PC-9 (cell line): ENCODE results near the gene PDE7B. TPM values are rescaled to one million over a fixed set of nuclear protein-coding genes. Genes with fewer than 3 reads are reported as not detected.

Source experiments
- BruUV-seq: library from RNA; stranded (reverse); fragments of 400-500 nt; replicated peaks from 2 replicates; lab custom pipeline; 2021; lab: Mats Ljungman, UMichigan
- CTCF ChIA-PET: fragments of 300-600 bp; sonication (Branson Sonifier 250); formaldehyde crosslinking; loops from one replicate; lab custom pipeline; 2022; ENCODE audit warnings: antibody characterized with exemption; lab: Charles Lee
- POLR2A ChIA-PET: fragments of 300-600 bp; sonication (Branson Sonifier 250); formaldehyde crosslinking; loops from one replicate; lab custom pipeline; 2022; ENCODE audit warnings: antibody characterized with exemption; ENCODE audit not compliant: unreplicated experiment; lab: Charles Lee
- DNase-seq, 2 experiments: peaks; one replicate each; pipeline versions ENCODE4 v3.0.0 to v3.0.0-alpha.2; 2015 to 2022; ENCODE audit warnings: mixed read lengths in 1 of 2
- H2AFZ ChIP-seq: fragments of 200-600 bp; sonication (generic); 2 replicates; pipeline ENCODE4 v1.8.1; 2017; ENCODE audit warnings: antibody characterized with exemption
- H3F3A ChIP-seq: fragments of 200-600 bp; sonication (generic); 2 replicates; pipeline ENCODE4 v1.8.1; 2017; ENCODE audit warnings: antibody characterized with exemption, mild to moderate bottlenecking, low read depth; ENCODE audit not compliant: insufficient read depth
- H3K27ac ChIP-seq: fragments of 200-600 bp; sonication (generic); 2 replicates; pipeline ENCODE4 v1.6.1; 2016; ENCODE audit warnings: mixed run types
- H3K27me3 ChIP-seq: fragments of 200-600 bp; sonication (generic); 2 replicates; pipeline ENCODE4 v1.6.1; 2016; ENCODE audit warnings: low read depth, mixed run types; ENCODE audit not compliant: insufficient read depth
- H3K36me3 ChIP-seq: fragments of 200-600 bp; sonication (generic); 2 replicates; pipeline ENCODE4 v1.6.1; 2016; ENCODE audit warnings: low read depth, mixed run types
- H3K4me1 ChIP-seq: fragments of 200-600 bp; sonication (generic); replicated peaks from 2 replicates; pipeline ENCODE4 v1.6.1; 2016; ENCODE audit warnings: mixed run types; ENCODE audit not compliant: insufficient read depth
- H3K4me2 ChIP-seq: fragments of 200-600 bp; sonication (generic); 2 replicates; pipeline ENCODE4 v1.6.1; 2017; ENCODE audit warnings: mixed run types
- H3K4me3 ChIP-seq: fragments of 200-600 bp; sonication (generic); 2 replicates; pipeline ENCODE4 v1.6.1; 2016; ENCODE audit warnings: mixed run types
- H3K79me2 ChIP-seq: fragments of 200-600 bp; sonication (generic); 2 replicates; pipeline ENCODE4 v1.6.1; 2017; ENCODE audit warnings: low read depth, mixed run types
- H3K9me2 ChIP-seq: fragments of 200-600 bp; sonication (generic); 2 replicates; pipeline ENCODE4 v1.8.1; 2017; ENCODE audit warnings: mild to moderate bottlenecking; ENCODE audit not compliant: insufficient read depth
- H3K9me3 ChIP-seq: fragments of 200-600 bp; sonication (generic); 2 replicates; pipeline ENCODE4 v1.8.1; 2016; ENCODE audit warnings: low read depth; ENCODE audit not compliant: insufficient read depth
- H4K20me1 ChIP-seq: fragments of 200-600 bp; sonication (generic); 2 replicates; pipeline ENCODE4 v1.8.1; 2017; ENCODE audit not compliant: insufficient read depth
- CTCF ChIP-seq: fragments of 200-600 bp; sonication (generic); conservative IDR thresholded peaks from 2 replicates; pipeline ENCODE4 v1.6.1; 2017; ENCODE audit warnings: mixed run types, antibody characterized with exemption, mild to moderate bottlenecking, moderate library complexity
- EZH2 ChIP-seq: fragments of 200-600 bp; sonication (generic); IDR thresholded peaks from 2 replicates; pipeline ENCODE4 v1.8.0; 2017; ENCODE audit warnings: antibody characterized with exemption, low read depth
- intact Hi-C: fragments of 100-400 bp; cut with micrococcal nuclease; formaldehyde crosslinking; loops from one replicate; pipeline ENCODE4 v1.10.0; 2022; ENCODE audit not compliant: unreplicated experiment
- total RNA-seq: library from RNA; stranded (reverse); gene quantifications from 2 replicates; pipeline ENCODE4 v1.2.3, GENCODE V29; 2021

Gene PDE7B
- total RNA-seq, 1 experiment from 2014 or later, result 0.31 TPM

GRCh38 chr6:136090929-136091328 lies 239.4 kb downstream of the PDE7B start:
- Histone ChIP-seq H3K27ac (no peak overlapping the region), H3F3A (no peaks in the 10 kb centered on the region), H3K36me3 (no peaks in the 10 kb centered on the region), H3K27me3 (no peaks in the 10 kb centered on the region), H3K79me2 (no peaks in the 10 kb centered on the region), H2AFZ (no peak overlapping the region), H3K9me2 (no peaks in the 10 kb centered on the region), H3K4me2 (no peak overlapping the region), H4K20me1 (no peaks in the 10 kb centered on the region), H3K9me3 (no peaks in the 10 kb centered on the region), H3K4me3 (no peak overlapping the region), H3K4me1 (no peaks in the 10 kb centered on the region)
- POLR2A ChIA-PET, result no interaction called here
- DNase-seq, result no peak
- CTCF ChIA-PET, result no interaction called here
- BruUV-seq, result no TSS peak
- intact Hi-C loops, result no loop called here
- TF ChIP-seq EZH2 (no peak), CTCF (no peak)

- H3K9me3 ChIP-seq, result no peaks in the 10 kb centered on the region
Measured at GRCh38 chr6:136092897-136093296, 241.4 kb downstream of the PDE7B start.

GRCh38 chr6:136093835-136094234 lies 242.3 kb downstream of the PDE7B start:
- H3K36me3 ChIP-seq, result no peaks in the 10 kb centered on the region
- BruUV-seq, result no TSS peak
- TF ChIP-seq CTCF, result no peak
- no peak for TF ChIP-seq EZH2
- no peak overlapping the region for H3K4me3 ChIP-seq
- no peaks in the 10 kb centered on the region for H4K20me1 ChIP-seq
- no peaks in the 10 kb centered on the region for H3F3A ChIP-seq
- H2AFZ ChIP-seq, result no peak overlapping the region
- no peak overlapping the region for H3K4me2 ChIP-seq
- no peaks in the 10 kb centered on the region; the same call in 1 of the 2 replicates for H3K9me2 ChIP-seq
- ChIA-PET POLR2A (no interaction called here), CTCF (no interaction called here)
- H3K4me1 ChIP-seq, result no peaks in the 10 kb centered on the region
- no peaks in the 10 kb centered on the region for H3K79me2 ChIP-seq
- DNase-seq, result no peak
- no peaks in the 10 kb centered on the region for H3K9me3 ChIP-seq
- H3K27me3 ChIP-seq, result no peaks in the 10 kb centered on the region
- H3K27ac ChIP-seq, result no peak overlapping the region
- intact Hi-C loops, result no loop called here

More at GRCh38 chr6:136092897-136093296, 241.4 kb downstream of the PDE7B start:
- Histone ChIP-seq H3K9me2 (no peaks in the 10 kb centered on the region), H3K27ac (no peak overlapping the region), H3K79me2 (no peaks in the 10 kb centered on the region), H4K20me1 (no peaks in the 10 kb centered on the region), H3K27me3 (no peaks in the 10 kb centered on the region), H2AFZ (no peak overlapping the region), H3K36me3 (no peaks in the 10 kb centered on the region), H3K4me1 (no peaks in the 10 kb centered on the region), H3F3A (no peaks in the 10 kb centered on the region), H3K4me3 (no peak overlapping the region), H3K4me2 (no peak overlapping the region)
- TF ChIP-seq EZH2, result no peak
- TF ChIP-seq CTCF, result no peak
- POLR2A ChIA-PET, result no interaction called here
- no TSS peak for BruUV-seq
- CTCF ChIA-PET, result no interaction called here
- intact Hi-C loops, result no loop called here
- DNase-seq, result no peak
